HG03135 (cell line): ENCODE measurements around the gene STARD3NL.
"Not testable (repeated sequence)": the region's sequence is repeated elsewhere in the genome, so short reads cannot be mapped to it uniquely, and the experiment has no call there.

Experiments
- ATAC-seq: cut with Tn5 transposase; IDR thresholded peaks from one replicate; pipeline ENCODE4 v1.9.1; 2021; ENCODE audit warnings: mild to moderate bottlenecking, moderate library complexity; ENCODE audit not compliant: unreplicated experiment

STARD3NL gene, protein sequence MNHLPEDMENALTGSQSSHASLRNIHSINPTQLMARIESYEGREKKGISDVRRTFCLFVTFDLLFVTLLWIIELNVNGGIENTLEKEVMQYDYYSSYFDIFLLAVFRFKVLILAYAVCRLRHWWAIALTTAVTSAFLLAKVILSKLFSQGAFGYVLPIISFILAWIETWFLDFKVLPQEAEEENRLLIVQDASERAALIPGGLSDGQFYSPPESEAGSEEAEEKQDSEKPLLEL

GRCh38 chr7:38178004-38178694 lies at the start of gene STARD3NL:
STARD3NL (plus strand) TSS chr7:38178245; CDS start chr7:38207505, 29,260 bp downstream.
- ATAC-seq: peak; percentile 99

- no peak for ATAC-seq
These were observed 48.9 kb upstream of the STARD3NL start for GRCh38 chr7:38129162-38129561.

- no peak for ATAC-seq
These were observed 48.5 kb upstream of the STARD3NL start for GRCh38 chr7:38129579-38129978.

DNA sequence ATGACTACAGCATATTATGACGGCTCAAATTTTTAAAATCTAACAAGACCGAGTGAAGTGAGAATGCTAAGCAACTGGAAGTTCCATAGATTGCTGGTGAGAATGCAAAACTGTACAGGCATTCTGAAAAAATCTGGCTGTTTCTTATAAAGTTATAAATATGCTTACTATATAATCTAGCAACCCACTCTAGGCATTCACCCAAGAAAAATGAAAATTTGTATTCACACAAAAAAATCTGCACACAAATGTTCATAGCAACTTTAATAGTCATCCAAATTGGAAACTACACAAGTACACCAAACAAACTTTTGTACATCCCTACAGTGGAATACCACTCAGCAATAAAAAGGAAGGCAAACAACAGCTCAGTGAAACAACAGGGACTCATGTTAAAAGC lies 39.9 kb upstream of the STARD3NL start:
- ATAC-seq: no peak

GRCh38 chr7:38141187-38141586 lies 36.9 kb upstream of the STARD3NL start:
- no peak for ATAC-seq

DNA sequence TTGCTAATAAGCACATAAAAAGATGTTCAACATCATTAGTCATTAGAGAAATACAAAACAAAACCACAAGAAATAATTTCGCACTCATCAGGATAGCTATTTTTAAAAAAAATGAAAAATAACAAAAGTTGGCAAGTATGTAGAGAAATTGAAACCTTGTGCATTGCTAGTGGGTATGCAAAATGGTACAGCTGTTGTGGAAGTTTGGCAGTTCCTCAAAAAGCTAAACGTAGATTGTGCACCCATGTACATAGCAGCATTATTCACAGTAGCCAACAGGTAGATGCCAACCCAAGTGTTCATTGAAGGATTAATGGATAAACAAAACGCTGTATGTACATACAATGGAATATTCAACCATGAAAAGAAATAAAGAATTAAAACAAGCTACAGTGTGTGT lies 35.3 kb upstream of the STARD3NL start:
- ATAC-seq: peak; percentile 75

DNA sequence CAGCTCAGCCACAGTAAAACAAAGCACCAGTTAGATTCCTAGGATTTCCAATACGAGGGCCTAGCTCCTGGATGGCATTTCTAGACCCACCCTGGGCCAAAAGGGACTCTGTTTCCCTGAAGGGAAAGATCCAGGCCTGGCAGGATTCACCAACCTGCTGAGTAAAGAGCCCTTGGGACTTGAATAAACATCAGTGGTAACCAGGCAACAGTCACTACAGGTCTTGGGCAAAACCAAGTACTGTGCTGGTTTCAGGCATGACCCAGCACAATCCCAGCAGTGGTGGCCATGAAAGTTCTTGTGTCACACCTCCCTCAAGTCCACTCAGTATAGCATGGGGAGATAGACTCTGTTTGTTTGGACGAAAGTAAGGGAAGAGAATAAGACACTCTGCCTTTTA lies 31.0 kb upstream of the STARD3NL start:
- ATAC-seq: no peak

DNA sequence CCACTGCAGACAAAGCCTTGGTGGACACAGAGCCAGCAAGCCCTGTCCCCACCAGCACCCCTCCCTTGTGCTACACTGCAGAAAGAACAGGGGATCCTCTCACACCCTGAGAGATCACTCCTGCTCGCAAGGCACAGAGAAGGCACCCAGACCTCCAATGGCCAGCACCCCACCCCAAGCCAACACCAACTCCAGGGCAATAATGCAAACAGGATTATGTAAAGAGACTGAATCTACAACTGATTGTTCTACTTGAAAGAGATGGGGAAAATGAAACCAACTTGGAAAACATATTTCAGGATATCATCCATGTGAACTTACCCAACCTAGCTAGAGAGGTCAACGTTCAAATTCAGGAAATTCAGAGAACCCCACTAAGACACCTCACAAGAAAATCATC lies 26.5 kb upstream of the STARD3NL start:
- no peak for ATAC-seq

GRCh38 chr7:38153515-38153914 lies 24.5 kb upstream of the STARD3NL start:
- ATAC-seq: no peak

GRCh38 chr7:38154278-38154677 lies 23.8 kb upstream of the STARD3NL start:
- no peak for ATAC-seq

GRCh38 chr7:38160003-38160571 lies 18.0 kb upstream of the STARD3NL start:
- ATAC-seq: no peak

- no peak for ATAC-seq
These were observed 16.0 kb upstream of the STARD3NL start for GRCh38 chr7:38162036-38162435.

GRCh38 chr7:38163671-38164070 lies 14.4 kb upstream of the STARD3NL start:
- no peak for ATAC-seq

DNA sequence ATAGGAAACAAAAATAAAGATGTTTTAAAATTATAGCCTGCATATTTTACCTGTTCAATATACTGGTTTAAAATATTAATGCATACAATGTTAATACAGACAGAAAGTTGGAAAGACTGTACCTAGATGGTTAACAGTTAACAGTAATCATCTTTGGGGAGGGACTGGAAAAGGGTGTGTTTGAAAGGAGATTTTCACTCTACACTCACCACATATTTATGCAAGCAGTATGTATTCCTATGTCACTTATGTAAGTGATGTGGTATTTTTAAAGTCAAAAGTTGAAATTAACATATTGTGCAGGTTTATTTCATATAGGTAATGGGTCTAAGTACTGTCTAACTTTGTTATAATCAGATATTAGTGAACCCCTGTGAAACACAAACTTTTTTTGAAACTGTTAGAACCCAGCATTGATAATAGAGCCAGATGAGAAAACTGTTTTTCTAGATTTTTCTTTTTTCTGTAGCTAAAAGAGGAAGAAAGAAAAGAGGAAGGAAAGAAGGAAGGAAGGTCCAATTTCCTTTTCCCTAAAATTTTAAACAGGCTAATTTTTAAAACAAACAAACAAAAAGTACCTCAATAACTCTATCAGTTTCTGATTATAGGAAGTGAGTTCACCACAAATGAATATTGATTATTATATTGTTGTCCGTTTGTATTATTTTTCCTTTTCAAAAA lies 9.0 kb upstream of the STARD3NL start:
- ATAC-seq: no peak

GRCh38 chr7:38169847-38170246 lies 8.2 kb upstream of the STARD3NL start:
- ATAC-seq: no peak

DNA sequence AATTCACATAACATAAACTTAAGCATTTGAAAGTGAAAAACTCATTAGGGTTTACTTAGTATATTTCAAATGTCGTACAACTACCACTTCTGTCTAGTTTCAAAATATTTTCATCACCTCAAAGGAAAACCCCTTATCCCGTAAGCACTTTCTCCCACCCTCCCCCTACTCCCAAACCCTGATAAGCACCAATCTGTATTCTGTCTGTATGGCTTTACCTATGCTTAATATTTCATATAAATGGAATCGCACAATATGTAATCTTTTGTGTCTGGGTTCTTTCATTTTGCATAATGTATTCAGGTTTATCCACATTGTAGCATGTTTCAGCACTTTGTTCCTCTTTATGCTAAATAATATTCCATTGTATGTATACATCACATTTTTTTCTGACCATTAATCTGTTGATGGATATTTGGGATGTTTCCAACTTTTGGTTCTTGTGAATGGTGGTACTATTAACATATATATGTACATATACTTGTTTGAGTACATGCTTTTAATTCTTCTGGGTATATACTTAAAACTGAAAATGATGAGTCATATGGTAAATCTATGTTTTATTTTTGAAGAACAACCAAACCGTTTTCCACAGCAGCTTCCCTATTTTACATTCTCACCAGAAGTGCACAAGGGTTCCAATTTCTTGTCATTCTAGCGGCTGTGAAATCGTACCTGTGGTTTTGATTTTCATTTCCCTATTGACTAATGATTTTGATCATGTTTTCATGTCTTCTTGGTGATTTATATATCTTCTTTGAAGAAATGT lies 6.2 kb upstream of the STARD3NL start:
- peak; percentile 75 for ATAC-seq

DNA sequence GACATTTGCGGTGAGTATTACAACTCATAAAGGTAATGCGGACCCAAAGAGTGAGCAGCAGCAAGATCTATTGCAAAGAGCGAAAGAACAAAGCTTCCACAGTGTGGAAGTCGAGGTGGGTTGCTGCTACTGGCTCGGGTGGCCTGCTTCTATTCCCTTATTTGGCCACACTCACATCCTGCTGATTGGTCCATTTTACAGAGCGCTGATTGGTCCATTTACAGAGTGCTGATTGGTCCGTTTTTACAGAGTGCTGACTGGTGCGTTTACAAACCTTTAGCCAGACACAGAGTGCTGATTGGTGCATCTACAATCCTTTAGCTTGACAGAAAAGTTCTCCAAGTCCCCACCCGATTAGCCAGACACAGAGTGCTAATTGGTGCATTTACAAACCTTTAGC lies 2.5 kb upstream of the STARD3NL start:
- not testable (repeated sequence) for ATAC-seq

GRCh38 chr7:38177621-38178003 lies 433 bp upstream of the STARD3NL start:
- no peak for ATAC-seq

DNA sequence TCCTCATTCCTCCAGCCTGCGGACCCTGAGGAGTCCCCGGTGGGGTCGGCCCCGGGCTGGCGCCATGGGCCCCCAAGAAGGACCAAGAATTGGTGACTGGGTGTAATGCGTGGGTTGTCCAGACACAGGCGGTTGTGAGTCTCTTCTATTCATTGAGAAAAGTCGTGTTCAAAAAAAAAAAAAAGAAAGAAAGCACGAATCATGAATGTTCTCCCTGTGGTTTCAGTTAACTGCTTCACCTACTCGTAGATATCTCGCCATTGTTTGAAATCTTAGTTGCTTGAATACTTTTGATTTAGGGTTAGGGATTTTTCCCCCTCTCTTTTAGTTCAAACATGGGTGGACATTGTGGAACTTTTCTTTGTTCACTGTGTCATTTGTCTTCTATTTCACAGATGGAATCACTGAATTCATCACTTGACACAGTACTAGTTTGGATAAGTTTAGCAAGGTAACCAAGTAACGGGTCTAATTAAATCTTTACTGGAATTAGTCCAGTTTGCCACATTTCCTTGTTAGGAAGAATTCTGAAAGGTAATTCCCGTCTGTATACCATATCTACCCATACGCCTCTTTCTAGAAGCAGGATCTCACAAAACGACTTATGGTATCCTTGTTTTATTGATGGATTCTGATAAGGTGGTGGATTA lies 775 bp downstream of the STARD3NL start:
- peak; percentile 42 for ATAC-seq

- ATAC-seq: no peak
These were observed 1.8 kb downstream of the STARD3NL start for GRCh38 chr7:38179776-38180226.
